Dermis blood vessel endothelial cell (primary cell): ENCODE results near the gene CEL. TPM values are rescaled to one million over a fixed set of nuclear protein-coding genes. Genes with fewer than 3 reads are reported as not detected.

Experiments
- DNase-seq: peaks from one replicate; pipeline ENCODE4 v3.0.0; 2010
- total RNA-seq: library from RNA; depleted of rRNA; stranded (reverse); fragments of >200 nt; gene quantifications from 2 replicates; pipeline ENCODE4 v1.2.3, GENCODE V29; 2014

CEL gene
- total RNA-seq, 1 donor from 2014 or later: 0.17 TPM

DNA sequence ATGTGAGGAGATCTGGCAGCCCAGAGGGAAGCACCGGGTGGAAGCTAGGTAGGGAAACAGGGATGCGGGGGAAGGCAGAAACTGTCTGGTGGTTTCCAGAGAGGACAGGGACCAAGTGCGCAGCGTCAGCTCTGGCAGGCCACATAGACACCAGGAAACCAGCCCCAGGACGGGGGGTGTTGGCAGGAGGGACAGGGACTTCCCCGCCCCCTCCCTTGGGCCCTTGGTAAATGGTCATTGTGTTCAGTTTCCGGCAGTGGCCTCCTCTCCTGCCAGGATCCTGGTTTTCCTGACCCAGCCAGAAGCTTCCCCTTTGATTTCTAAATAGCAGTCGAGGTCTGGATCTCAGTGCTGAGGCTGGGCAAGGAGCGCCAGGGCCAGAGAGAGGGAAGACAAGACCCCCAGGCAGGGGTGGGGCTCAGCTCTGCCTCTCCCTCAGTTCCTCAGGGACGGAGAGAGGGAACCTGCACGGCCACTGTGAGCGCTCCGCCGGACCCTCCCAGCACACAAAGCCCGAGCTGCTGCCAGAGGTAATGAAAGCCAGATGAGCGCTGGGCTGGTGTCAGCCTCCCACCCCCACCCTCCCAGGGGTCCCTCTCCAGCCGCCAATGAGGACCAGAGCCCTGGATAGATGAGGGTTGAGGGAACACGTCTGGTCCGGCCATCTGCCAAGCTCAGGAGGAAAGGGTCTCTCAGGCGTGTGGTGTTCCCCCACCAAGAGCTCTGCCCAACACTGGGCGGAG lies 57.5 kb downstream of the CEL start:
- DNase-seq: peak; percentile 64

DNA sequence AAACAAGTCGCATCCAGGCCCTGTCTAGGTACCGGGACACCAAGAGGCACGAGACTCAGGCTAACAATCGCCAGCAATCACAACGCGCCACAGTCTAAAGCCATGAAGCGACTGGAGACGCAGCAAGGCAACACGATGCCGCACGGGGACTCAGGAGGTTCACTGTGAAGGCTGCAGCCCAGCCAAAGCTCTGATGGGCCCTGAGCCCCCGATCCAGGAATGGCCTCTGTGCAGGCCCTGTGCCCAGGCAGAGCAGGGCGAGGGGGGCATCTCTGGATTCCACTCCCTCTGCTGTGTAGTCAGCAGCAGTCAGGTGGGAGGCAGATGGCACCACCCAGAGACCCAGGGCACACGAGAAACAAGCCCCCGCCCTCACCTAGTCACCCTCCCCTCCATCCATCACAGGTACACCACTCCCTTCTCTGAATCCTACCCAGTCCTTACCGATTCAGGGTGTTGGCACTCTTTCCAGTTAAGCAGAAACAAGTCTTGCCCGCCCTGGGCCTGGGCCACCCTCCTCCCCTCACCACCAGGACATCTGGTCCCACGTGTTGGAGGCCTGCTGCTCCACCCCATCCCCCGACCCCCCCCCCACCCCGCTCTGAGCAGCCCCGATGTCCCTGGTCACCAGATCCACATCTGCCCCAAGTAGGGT lies 58.2 kb downstream of the CEL start:
- DNase-seq: peak; percentile 43

DNA sequence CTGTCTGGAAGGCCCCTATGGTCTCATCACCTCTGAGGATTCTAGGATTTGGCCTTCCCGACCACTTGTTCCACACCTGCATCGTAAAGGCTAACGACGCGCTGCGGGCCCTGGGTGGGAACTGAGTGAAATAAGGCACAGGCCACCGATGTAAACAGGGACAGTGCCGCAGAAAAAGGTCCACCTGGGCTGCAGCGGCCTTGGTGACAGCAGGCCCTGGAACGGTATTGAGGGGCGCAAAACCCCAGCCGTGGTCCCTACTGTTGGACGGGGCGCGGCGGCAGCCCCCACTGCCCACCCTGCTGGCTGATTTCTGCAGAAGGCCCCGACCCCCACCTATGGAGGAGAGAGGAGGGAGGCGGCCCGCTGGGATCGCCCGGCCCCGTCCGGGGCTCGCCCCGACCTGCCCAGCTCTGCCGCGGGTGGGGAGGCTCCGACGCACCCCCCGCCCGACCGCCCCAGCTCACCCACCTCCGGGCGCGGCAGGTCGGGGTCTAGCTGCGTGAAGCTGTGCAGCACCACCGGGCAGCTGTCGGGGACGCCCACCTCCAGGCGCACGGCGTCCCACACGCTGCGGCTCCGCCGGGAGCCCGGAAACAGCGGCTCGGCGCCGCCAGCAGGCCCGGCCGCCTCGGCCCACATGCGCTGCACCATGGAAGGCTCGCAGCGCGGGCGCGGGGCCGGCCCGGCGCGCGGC lies 58.9 kb downstream of the CEL start:
- no peak for DNase-seq

Other genes starting within 250 kb of the CEL start
- gene AK8, start 183.7 kb upstream of the CEL start, total RNA-seq: 0.09 TPM in 1 of 2 replicates, not detected in the other
- gene SPACA9, start 183.1 kb upstream of the CEL start, total RNA-seq: 1.3 and 1.4 TPM in 2 replicates
- gene TSC1, start 117.4 kb upstream of the CEL start, total RNA-seq: 29.8 and 33.4 TPM in 2 replicates
- gene GFI1B, start 83.3 kb upstream of the CEL start, total RNA-seq: not detected in 2 replicates
- gene GTF3C5, start 31.0 kb upstream of the CEL start, total RNA-seq: 53.3 and 59.2 TPM in 2 replicates
- gene RALGDS, start 59.3 kb downstream of the CEL start, total RNA-seq: 68.7 and 68.9 TPM in 2 replicates
- 15.7 and 28.0 TPM in 2 replicates for gene GBGT1, start 101.9 kb downstream of the CEL start, total RNA-seq
- not detected in 2 replicates for gene OBP2B, start 147.3 kb downstream of the CEL start, total RNA-seq
- under 0.01 and 0.51 TPM in 2 replicates for gene ABO, start 213.2 kb downstream of the CEL start, total RNA-seq